ENCODE results near the gene PLEKHJ1. TPM values are rescaled to one million over a fixed set of nuclear protein-coding genes. Genes with fewer than 3 reads are reported as not detected.

The PLEKHJ1 gene
- total RNA-seq, 1 donor from 2014 or later, result 126 TPM

GRCh38 chr19:2253106-2254063, 17.3 kb upstream of the PLEKHJ1 start:
- peak; percentile 0 for TF ChIP-seq CTCF (IDR thresholded peaks at IDR 0.05; ENCODE audit: unreplicated experiment)
- H3K4me1 Mint-ChIP-seq (ENCODE audit: unreplicated experiment), result peaks cover 5% of the 10 kb centered on the region
- H3K27ac Mint-ChIP-seq (ENCODE audit: unreplicated experiment), result peak overlapping the region; percentile 48
- no peaks in the 10 kb centered on the region for H3K9me3 Mint-ChIP-seq (ENCODE audit: unreplicated experiment)
- peak overlapping the region; percentile 65 for H3K4me3 Mint-ChIP-seq (ENCODE audit: unreplicated experiment)
- DNase-seq (ENCODE audit: low spot score), result no peak
- H3K27me3 Mint-ChIP-seq (ENCODE audit: unreplicated experiment), result peaks cover 8% of the 10 kb centered on the region
- H3K36me3 Mint-ChIP-seq (ENCODE audit: low read depth, unreplicated experiment), result no peaks in the 10 kb centered on the region

- H3K4me3 Mint-ChIP-seq (ENCODE audit: unreplicated experiment), result no peak overlapping the region
- H3K9me3 Mint-ChIP-seq (ENCODE audit: unreplicated experiment), result no peaks in the 10 kb centered on the region
- peaks cover 8% of the 10 kb centered on the region for H3K27me3 Mint-ChIP-seq (ENCODE audit: unreplicated experiment)
- H3K4me1 Mint-ChIP-seq (ENCODE audit: unreplicated experiment), result peaks cover 5% of the 10 kb centered on the region
- H3K36me3 Mint-ChIP-seq (ENCODE audit: low read depth, unreplicated experiment), result no peaks in the 10 kb centered on the region
- TF ChIP-seq CTCF (IDR thresholded peaks at IDR 0.05; ENCODE audit: unreplicated experiment), result no peak
- H3K27ac Mint-ChIP-seq (ENCODE audit: unreplicated experiment), result no peak overlapping the region
- no peak for DNase-seq (ENCODE audit: low spot score)
These were observed 16.6 kb upstream of the PLEKHJ1 start for GRCh38 chr19:2252797-2253105.

GRCh38 chr19:2252055-2252796, 16.1 kb upstream of the PLEKHJ1 start:
- Mint-ChIP-seq H3K9me3 (ENCODE audit: unreplicated experiment) (no peaks in the 10 kb centered on the region), H3K4me1 (ENCODE audit: unreplicated experiment) (peaks cover 5% of the 10 kb centered on the region), H3K27ac (ENCODE audit: unreplicated experiment) (no peak overlapping the region), H3K27me3 (ENCODE audit: unreplicated experiment) (peaks cover 7% of the 10 kb centered on the region), H3K36me3 (ENCODE audit: low read depth, unreplicated experiment) (no peaks in the 10 kb centered on the region), H3K4me3 (ENCODE audit: unreplicated experiment) (no peak overlapping the region)
- TF ChIP-seq CTCF (IDR thresholded peaks at IDR 0.05; ENCODE audit: unreplicated experiment), result no peak
- no peak for DNase-seq (ENCODE audit: low spot score)

- Mint-ChIP-seq H3K27ac (ENCODE audit: unreplicated experiment) (no peak overlapping the region), H3K4me1 (ENCODE audit: unreplicated experiment) (peaks cover 5% of the 10 kb centered on the region), H3K9me3 (ENCODE audit: unreplicated experiment) (no peaks in the 10 kb centered on the region), H3K4me3 (ENCODE audit: unreplicated experiment) (no peak overlapping the region), H3K36me3 (ENCODE audit: low read depth, unreplicated experiment) (no peaks in the 10 kb centered on the region), H3K27me3 (ENCODE audit: unreplicated experiment) (peaks cover 6% of the 10 kb centered on the region)
- no peak for TF ChIP-seq CTCF (IDR thresholded peaks at IDR 0.05; ENCODE audit: unreplicated experiment)
- DNase-seq (ENCODE audit: low spot score), result no peak
These were observed 15.3 kb upstream of the PLEKHJ1 start for GRCh38 chr19:2251106-2252054.
